NB4 (cell line): ENCODE results near the gene LAMA3.

Source experiments
- DNase-seq: peaks from one replicate; pipeline ENCODE4 v3.0.0; 2010; ENCODE audit warnings: low read depth
- H3K4me3 ChIP-seq: one replicate; pipeline ENCODE4 v1.5.1; 2011; ENCODE audit warnings: mild to moderate bottlenecking, low read depth, low read length, moderate library complexity
- CTCF ChIP-seq: IDR thresholded peaks from one replicate; pipeline ENCODE4 v1.5.1; 2012; ENCODE audit warnings: low read depth, low read length
- MAX ChIP-seq: IDR thresholded peaks from 2 replicates; pipeline ENCODE4 v1.6.1; 2011; ENCODE audit warnings: low read depth, low read length
- MYC ChIP-seq: IDR thresholded peaks from 2 replicates; pipeline ENCODE4 v1.6.1; 2011; ENCODE audit warnings: low read depth, low read length
- POLR2A ChIP-seq: IDR thresholded peaks from 2 replicates; pipeline ENCODE4 v1.6.1; 2011; ENCODE audit warnings: mild to moderate bottlenecking; ENCODE audit not compliant: insufficient read length; ENCODE audit errors: extremely low read depth

Gene LAMA3

DNA sequence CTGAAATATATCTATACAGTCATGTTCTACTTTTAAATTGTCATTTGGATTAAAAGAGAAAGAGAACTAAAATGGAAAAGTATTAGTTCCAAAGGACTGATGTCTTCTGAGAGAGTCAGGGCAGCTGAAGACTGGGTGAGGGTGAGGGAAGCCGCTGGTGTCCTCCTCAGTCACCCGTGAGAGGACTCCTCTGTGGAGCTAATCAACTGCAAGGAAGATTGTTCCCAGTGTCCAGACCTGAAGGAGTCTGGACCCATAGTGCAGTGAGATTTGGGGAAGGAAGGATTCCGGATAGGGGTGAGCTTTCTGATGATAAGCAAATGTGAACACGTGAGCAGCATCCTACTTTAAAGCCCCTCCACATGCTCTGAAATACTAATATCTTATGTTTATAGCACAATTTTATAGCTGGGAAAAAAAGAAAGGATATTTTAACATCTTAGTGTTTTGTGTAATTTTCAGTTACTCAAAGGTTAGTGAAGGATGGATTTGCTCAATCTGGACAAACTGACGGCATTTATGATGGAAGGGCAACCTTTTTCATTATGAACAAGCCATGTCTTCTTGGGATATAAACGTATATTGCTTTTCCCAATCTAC lies 190.8 kb downstream of the LAMA3 start:
- H3K4me3 ChIP-seq = no peak overlapping the region
- TF ChIP-seq CTCF (no peak), POLR2A (no peak), MYC (no peak), MAX (no peak)
- no peak for DNase-seq

- no peak overlapping the region for H3K4me3 ChIP-seq
- DNase-seq = no peak
- TF ChIP-seq CTCF (no peak), MAX (no peak), POLR2A (no peak), MYC (no peak)
Measured at GRCh38 chr18:23880931-23881617, 191.8 kb downstream of the LAMA3 start.

DNA sequence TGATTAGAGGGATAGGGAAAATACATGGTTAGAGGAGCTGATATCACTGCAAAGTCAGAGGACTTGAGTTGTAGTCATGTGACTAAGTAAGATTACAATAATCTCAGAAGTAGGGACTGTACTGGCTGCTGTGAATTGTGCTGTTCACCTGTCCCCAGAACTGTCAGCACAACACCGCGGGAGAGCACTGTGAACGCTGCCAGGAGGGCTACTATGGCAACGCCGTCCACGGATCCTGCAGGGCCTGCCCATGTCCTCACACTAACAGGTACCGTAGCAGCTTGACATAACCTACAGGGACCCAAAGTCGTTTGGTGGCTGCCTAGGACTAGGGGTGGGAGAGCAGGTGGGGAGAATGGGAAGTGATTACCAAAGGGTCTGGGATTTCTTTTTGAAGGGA lies 192.5 kb downstream of the LAMA3 start:
- H3K4me3 ChIP-seq = no peak overlapping the region
- TF ChIP-seq MAX (no peak), POLR2A (no peak), CTCF (no peak), MYC (no peak)
- DNase-seq = no peak

- TF ChIP-seq CTCF (no peak), MAX (no peak), POLR2A (no peak), MYC (no peak)
- no peak for DNase-seq
- no peak overlapping the region for H3K4me3 ChIP-seq
Measured at GRCh38 chr18:23882616-23883276, 193.5 kb downstream of the LAMA3 start.

DNA sequence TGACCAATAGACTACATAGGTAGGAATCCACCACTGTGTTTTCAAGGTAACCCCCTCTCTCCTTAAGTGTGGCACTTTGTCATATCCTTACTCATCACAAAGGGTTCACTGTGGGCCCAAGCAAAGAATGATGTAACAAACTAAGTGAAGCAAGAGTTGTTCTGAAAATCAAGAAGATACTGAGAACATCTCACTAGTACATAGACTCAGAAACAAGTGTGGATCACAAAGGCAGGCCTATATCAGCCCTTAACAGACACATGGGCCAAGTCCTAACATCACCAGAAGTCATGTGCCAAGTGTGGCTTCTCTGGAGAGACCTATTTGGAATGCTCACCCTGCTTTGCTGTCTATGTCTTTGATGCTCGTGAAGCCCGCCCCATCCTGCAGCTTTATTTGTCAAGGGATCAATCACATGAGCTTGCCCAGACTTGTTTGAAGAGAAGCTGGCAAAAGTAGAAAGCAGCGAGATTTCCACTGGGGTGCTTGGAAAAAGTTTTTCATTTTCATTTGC lies 194.1 kb downstream of the LAMA3 start:
- no peak for TF ChIP-seq MYC
- no peak for TF ChIP-seq POLR2A
- no peak for TF ChIP-seq CTCF
- TF ChIP-seq MAX = no peak
- no peak for DNase-seq
- no peak overlapping the region for H3K4me3 ChIP-seq
